Colon (tissue), 2 donors: ENCODE data around the gene AGRP.
"Not testable (repeated sequence)": the region's sequence is repeated elsewhere in the genome, so short reads cannot be mapped to it uniquely, and the experiment has no call there.

Experiments used
- FAIRE-seq: peaks from 2 replicates; lab custom pipeline; 2012; peaks lifted over from hg19 to GRCh38; lab: Jason Lieb, UNC
- donor health status: control.
- donor health status: control.

AGRP gene

GRCh38 chr16:67483150-67483549, at the start of gene AGRP:
TSS of gene AGRP (minus strand) at chr16:67483547. CDS start at chr16:67483398, 149 bp downstream.
- no peak for FAIRE-seq

- no peak for FAIRE-seq
Measured at GRCh38 chr16:67531247-67531646, 47.9 kb upstream of the AGRP start.

- no peak for FAIRE-seq
Measured at GRCh38 chr16:67530013-67530939, 46.9 kb upstream of the AGRP start.

GRCh38 chr16:67529582-67530012, 46.2 kb upstream of the AGRP start:
- FAIRE-seq: no peak

DNA sequence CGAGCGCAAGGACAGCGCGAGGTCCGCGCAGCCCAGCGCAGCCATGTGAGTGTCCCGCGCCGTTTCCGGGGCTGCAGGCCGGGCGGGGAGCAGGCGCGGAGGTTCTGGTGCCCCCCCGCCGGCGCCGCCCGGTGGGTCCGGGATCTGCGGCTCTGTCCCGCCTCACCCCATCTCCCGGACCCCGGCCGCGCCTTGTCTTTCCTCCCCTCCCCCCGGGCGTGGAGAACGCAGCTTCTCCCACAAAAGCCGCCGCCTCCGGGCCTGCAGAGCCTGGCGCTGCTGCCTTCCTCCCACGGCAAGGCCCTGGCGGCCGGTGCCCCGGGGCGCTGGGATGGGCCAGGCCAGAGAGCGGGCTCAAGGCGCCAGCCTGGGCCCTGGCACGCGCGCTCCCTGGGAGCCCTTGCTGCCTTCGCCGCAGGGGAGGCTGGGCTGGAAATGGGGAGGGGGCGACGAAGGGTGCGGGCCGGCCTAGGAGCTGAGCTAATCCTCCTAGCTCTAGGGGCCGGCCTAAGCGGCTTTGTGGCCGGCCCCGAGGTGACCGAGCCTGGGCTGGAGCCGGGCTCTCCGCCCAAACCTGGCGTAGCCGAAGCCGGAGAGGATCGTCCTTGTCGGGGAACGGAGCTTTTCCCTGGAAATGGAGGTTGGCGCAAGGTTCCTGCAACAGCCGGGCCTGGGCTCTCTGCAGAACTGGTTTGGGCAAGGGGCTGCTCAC, 45.7 kb upstream of the AGRP start:
- FAIRE-seq: no peak

- FAIRE-seq: no peak
Measured at GRCh38 chr16:67528222-67528869, 45.0 kb upstream of the AGRP start, which contains the start of gene RIPOR1. TSS of gene RIPOR1 (plus strand) at chr16:67528829. CDS start at chr16:67538447, 9,618 bp downstream.

DNA sequence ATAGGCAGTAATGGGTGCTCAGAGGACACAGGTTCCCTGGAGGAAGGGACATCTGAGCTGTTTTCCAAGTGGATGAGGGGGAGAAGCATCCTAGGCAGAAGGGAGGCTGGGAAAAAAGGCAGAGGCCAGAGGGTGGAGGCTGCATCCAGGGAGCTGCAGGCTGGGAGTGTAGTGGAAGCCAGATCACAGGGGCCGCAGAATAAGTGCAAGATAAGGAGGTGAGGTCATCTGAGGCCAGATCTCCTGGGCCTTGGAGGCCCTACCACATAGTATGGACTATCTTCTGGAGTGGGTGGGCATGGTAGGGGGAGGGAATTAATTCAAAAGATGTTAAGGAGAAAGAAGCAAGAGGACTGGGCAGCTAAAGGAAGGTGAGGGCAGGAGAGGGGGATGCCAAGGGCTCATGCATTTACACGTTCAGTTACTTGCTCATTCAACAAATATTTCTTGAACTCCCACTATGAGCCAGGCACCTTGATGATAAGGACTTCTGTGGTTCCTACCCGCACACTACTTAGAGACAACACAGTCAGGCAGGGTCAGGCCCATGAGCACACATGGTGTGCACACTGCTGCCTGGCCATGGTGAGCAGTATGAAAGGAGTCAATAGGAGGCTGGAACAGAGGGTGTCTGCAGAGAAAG, 42.9 kb upstream of the AGRP start:
- FAIRE-seq: no peak

GRCh38 chr16:67525176-67525860, 42.0 kb upstream of the AGRP start:
- FAIRE-seq: no peak

- no peak for FAIRE-seq
Measured at GRCh38 chr16:67521095-67521804, 37.9 kb upstream of the AGRP start.

DNA sequence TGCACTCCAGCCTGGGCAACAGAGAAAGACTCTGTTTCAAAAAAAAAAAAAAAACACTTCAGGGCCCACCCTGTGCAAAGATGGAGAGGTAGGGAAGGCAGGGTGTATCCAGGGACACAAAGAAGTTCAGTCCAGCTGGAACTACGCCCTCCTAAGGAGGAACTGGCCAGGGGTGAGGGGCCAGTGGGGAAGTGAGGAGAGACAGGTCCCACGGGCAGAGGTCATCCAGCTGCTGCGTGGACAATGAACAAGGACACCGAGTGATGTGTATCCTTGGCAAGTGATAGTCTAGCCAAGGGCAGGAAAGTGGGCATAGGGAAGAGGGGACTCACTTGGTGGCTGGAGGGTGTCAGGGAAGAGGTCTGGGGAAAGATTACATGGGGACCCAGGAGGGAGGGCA, 35.9 kb upstream of the AGRP start:
- FAIRE-seq: no peak

DNA sequence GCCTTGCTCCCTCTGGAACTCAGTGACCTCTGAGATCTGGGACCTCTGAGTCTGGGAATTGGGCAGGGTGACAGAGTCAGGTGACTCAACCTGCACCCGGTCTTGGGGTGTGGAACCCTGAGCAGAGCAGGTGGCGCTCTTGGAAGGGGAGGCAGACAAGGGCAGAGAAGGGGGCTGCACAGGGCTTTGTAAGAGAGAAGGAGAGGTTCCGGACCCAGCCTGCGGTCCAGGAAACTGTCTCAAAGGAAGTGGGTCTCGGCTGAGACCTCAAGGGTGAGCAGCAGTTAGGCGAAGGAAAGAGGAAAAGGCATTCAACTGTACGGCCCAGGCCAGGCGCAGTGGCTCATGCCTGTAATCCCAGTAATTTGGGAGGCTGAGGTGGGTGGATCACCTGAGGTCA, 35.3 kb upstream of the AGRP start:
- no peak for FAIRE-seq

- FAIRE-seq: no peak
Measured at GRCh38 chr16:67517661-67518423, 34.5 kb upstream of the AGRP start.

DNA sequence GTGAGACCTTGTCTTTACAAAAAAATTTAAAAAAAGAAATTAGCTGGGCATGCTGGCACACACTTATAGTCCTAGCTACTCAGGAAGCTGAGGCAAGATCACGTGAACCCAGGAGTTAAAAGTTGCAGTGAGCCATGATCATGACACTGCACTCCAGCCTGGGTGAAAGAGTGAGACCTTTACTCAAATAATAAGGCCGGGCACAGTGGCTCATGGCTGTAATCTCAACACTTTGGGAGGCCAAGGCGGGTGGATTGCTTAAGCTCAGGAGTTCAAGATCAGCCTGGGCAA, 33.8 kb upstream of the AGRP start:
- no peak for FAIRE-seq

- FAIRE-seq: no peak
Measured at GRCh38 chr16:67516296-67517154, 33.2 kb upstream of the AGRP start.

GRCh38 chr16:67514382-67514828, 31.1 kb upstream of the AGRP start:
- no peak for FAIRE-seq

DNA sequence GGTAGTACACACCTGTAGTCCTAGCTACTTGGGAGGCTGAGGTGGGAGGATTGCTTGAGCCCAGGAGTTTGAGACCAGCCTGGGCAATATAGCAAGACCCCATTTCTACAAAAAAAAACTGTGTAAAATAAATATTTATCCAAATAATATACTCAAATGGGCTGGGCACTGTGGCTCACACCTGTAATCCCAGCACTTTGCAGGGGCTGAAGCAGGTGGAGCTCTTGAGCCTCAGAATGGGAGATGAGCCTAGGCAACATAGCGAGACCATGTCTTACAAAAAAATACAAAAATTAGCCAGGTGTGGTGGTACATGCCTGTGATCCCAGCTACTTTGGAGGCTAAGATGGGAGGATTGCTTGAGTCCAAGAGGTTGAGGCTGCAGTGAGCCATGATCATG, 30.5 kb upstream of the AGRP start:
- FAIRE-seq: not testable (repeated sequence)

GRCh38 chr16:67509016-67509415, 25.7 kb upstream of the AGRP start:
- no peak for FAIRE-seq

GRCh38 chr16:67506468-67506867, 23.1 kb upstream of the AGRP start:
- FAIRE-seq: no peak
